SK-N-SH (cell line): ENCODE results near the gene MIGA1. TPM values are rescaled to one million over a fixed set of nuclear protein-coding genes. Genes with fewer than 3 reads are reported as not detected.
A peak's percentile ranks its signal among the peaks of the same experiment; 100 is the strongest.
"Not testable (repeated sequence)": the region's sequence is repeated elsewhere in the genome, so short reads cannot be mapped to it uniquely, and the experiment has no call there.

ENCODE experiments used
- CTCF ChIA-PET: fragments of 300-600, 350-600 bp; formaldehyde crosslinking; extraction: SDS; loops from one replicate; lab custom pipeline; 2021; lab: Yijun Ruan, JAX
- POLR2A ChIA-PET: fragments of 350-600 bp; sonication (Branson Sonifier 250); formaldehyde crosslinking; extraction: SDS; loops from one replicate; lab custom pipeline; 2020; ENCODE audit warnings: antibody characterized with exemption, inconsistent platforms; lab: Yijun Ruan, JAX
- DNase-seq: peaks from one replicate; pipeline ENCODE4 v3.0.0; 2012
- H2AFZ ChIP-seq: fragments of 200-600 bp; sonication (generic); 2 replicates; pipeline ENCODE4 v1.8.1; 2016; ENCODE audit warnings: antibody characterized with exemption, mild to moderate bottlenecking, low read depth
- H3F3A ChIP-seq: fragments of 200-600 bp; sonication (generic); replicated peaks from 2 replicates; pipeline ENCODE3; 2016; ENCODE audit warnings: antibody characterized with exemption, mild to moderate bottlenecking; ENCODE audit not compliant: insufficient read depth
- H3K27ac ChIP-seq, 2 experiments: fragments of 200-500 bp in 1 of 2; fragments of 200-600 bp in 1 of 2; sonication (Bioruptor generic) in 1 of 2; sonication (generic), shearing (Covaris generic) in 1 of 2; 2 replicates each; pipeline versions ENCODE4 v1.5.1 to v1.6.1; 2014 to 2016; ENCODE audit warnings: low read depth in 2 of 2, inconsistent platforms in 1 of 2, low read length in 1 of 2, mild to moderate bottlenecking in 1 of 2, mixed read lengths in 1 of 2
- H3K27me3 ChIP-seq: fragments of 200-600 bp; sonication (generic), shearing (Covaris generic); 2 replicates; pipeline ENCODE4 v1.6.1; 2016; ENCODE audit warnings: mixed run types; ENCODE audit not compliant: insufficient read depth
- H3K36me3 ChIP-seq, 2 experiments: fragments of 200-500 bp in 1 of 2; fragments of 200-600 bp in 1 of 2; sonication (Bioruptor generic) in 1 of 2; sonication (generic) in 1 of 2; replicated peaks in 1 of 2; 2 replicates each; pipeline versions ENCODE3 to v1.5.1; 2014 to 2016; ENCODE audit warnings: low read length in 1 of 2, mild to moderate bottlenecking in 1 of 2; ENCODE audit not compliant: insufficient read depth in 2 of 2, control insufficient read depth in 1 of 2
- H3K4me1 ChIP-seq, 2 experiments: fragments of 200-500 bp in 1 of 2; fragments of 200-600 bp in 1 of 2; sonication (Bioruptor generic) in 1 of 2; sonication (generic), shearing (Covaris generic) in 1 of 2; 2 replicates each; pipeline versions ENCODE4 v1.5.1 to v1.6.1; 2014 to 2016; ENCODE audit warnings: low read depth in 1 of 2, low read length in 1 of 2, mixed run types in 1 of 2; ENCODE audit not compliant: insufficient read depth in 2 of 2, control insufficient read depth in 1 of 2
- H3K4me2 ChIP-seq: fragments of 200-600 bp; sonication (generic), shearing (Covaris generic); 2 replicates; pipeline ENCODE4 v1.6.1; 2017; ENCODE audit warnings: mixed run types
- H3K4me3 ChIP-seq, 2 experiments: fragments of 200-500 bp in 1 of 2; fragments of 200-600 bp in 1 of 2; sonication (Bioruptor generic) in 1 of 2; sonication (generic), shearing (Covaris generic) in 1 of 2; 2 replicates each; pipeline versions ENCODE4 v1.5.1 to v1.8.1; 2014 to 2016; ENCODE audit warnings: low read depth in 2 of 2, inconsistent platforms in 1 of 2, low read length in 1 of 2, mild to moderate bottlenecking in 1 of 2, mixed read lengths in 1 of 2, moderate library complexity in 1 of 2
- H3K79me2 ChIP-seq: fragments of 200-600 bp; sonication (generic); 2 replicates; pipeline ENCODE4 v1.8.1; 2017; ENCODE audit warnings: mild to moderate bottlenecking; ENCODE audit not compliant: insufficient read depth
- H3K9ac ChIP-seq: fragments of 200-600 bp; sonication (generic); 2 replicates; pipeline ENCODE4 v1.6.1; 2017; ENCODE audit warnings: mixed run types
- H3K9me2 ChIP-seq: fragments of 200-600 bp; sonication (generic); 2 replicates; pipeline ENCODE4 v1.6.1; 2017; ENCODE audit warnings: mixed run types
- H3K9me3 ChIP-seq: fragments of 200-600 bp; sonication (generic); 2 replicates; pipeline ENCODE4 v1.6.1; 2017; ENCODE audit warnings: mixed run types, mild to moderate bottlenecking, moderate library complexity
- H4K20me1 ChIP-seq: fragments of 200-600 bp; sonication (generic); 2 replicates; pipeline ENCODE4 v1.6.1; 2017; ENCODE audit warnings: mild to moderate bottlenecking, mixed run types; ENCODE audit not compliant: insufficient read depth
- FOXM1 ChIP-seq: IDR thresholded peaks from 2 replicates; pipeline ENCODE4 v1.4.0; 2012; ENCODE audit warnings: low read depth, mild to moderate bottlenecking
- MEF2A ChIP-seq: IDR thresholded peaks from 2 replicates; pipeline ENCODE4 v1.4.0; 2012; ENCODE audit warnings: low read depth, borderline replicate concordance
- MXI1 ChIP-seq: IDR thresholded peaks from 2 replicates; pipeline ENCODE4 v1.6.1; 2012; ENCODE audit warnings: mild to moderate bottlenecking, low read depth, low read length, improper control_type of control experiment
- POLR2AphosphoS5 ChIP-seq: IDR thresholded peaks from 2 replicates; pipeline ENCODE4 v1.6.1; 2012; ENCODE audit warnings: low read depth, low read length
- RXRA ChIP-seq: IDR thresholded peaks from 2 replicates; pipeline ENCODE4 v1.4.0; 2012; ENCODE audit warnings: low read depth, mild to moderate bottlenecking, borderline replicate concordance
- WGBS: methylation state at CpG from one replicate; pipeline ENCODE4 v1.1.6; 2017; ENCODE audit warnings: low lambda C conversion rate; 5-methylcytosine and 5-hydroxymethylcytosine counted together
- polyA plus RNA-seq, 3 experiments: library from polyadenylated mRNA; depleted of rRNA; stranded (reverse); fragments of >200 nt; gene quantifications; 2 replicates each; pipeline ENCODE4 v1.2.3, GENCODE V29; 2012
- TF ChIP-seq, protein P1 (sequence below): fragments of 200-600 bp; sonication (generic); IDR thresholded peaks from 2 replicates; pipeline ENCODE4 v1.6.1; 2017; ENCODE audit warnings: antibody characterized with exemption, mild to moderate bottlenecking, moderate library complexity
- TF ChIP-seq, protein P2 (sequence below): fragments of 150-350 bp; IDR thresholded peaks from 2 replicates; pipeline ENCODE4 v1.6.1; 2016; ENCODE audit warnings: mild to moderate bottlenecking, low read depth, low read length
- TF ChIP-seq, protein P3 (sequence below): IDR thresholded peaks from 2 replicates; pipeline ENCODE4; 2012
- TF ChIP-seq, protein P4 (sequence below): IDR thresholded peaks from 2 replicates; pipeline ENCODE4 v1.4.0; 2012; ENCODE audit warnings: low read depth, borderline replicate concordance
- TF ChIP-seq, protein P5 (sequence below): IDR thresholded peaks from 2 replicates; pipeline ENCODE4 v1.4.0; 2012; ENCODE audit warnings: low read depth, borderline replicate concordance
- TF ChIP-seq, protein P6 (sequence below): fragments of 150-350 bp; IDR thresholded peaks from 2 replicates; pipeline ENCODE4 v1.6.1; 2017; ENCODE audit warnings: antibody characterized with exemption, low read length, low read depth, borderline replicate concordance

MIGA1 gene
- polyA plus RNA-seq, 1 of the 3 experiments (the other 2 are of a cell fraction) = 2.5 TPM

DNA sequence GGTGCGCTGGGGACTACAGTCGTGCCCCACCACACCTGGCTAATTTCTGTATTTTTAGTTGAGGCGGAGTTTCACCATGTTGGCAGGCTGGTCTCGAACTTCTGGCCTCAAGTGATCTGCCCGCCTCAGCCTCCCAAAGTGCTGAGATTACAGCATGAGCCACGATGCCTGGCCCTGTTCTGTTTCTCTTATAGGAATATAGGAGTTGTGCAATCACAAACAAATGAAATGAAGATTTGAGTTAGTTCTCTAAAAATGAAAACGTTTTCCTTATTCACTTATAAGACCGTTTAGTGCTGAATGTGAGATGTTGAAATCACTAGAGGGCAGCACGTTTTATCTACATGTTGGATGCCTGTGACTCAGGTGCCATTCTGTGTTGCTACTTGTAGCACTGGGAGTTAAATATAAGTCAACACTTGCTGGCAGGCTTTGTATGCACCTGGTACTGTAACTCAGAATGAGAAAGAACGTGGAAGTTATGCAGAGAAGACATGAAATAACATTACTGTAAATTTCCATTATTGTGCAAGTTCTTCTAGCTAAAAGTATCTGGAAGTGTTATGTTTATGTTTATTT lies 45.8 kb downstream of the MIGA1 start (continued):
- TF ChIP-seq POLR2AphosphoS5 = no peak
- TF ChIP-seq, protein P1, sequence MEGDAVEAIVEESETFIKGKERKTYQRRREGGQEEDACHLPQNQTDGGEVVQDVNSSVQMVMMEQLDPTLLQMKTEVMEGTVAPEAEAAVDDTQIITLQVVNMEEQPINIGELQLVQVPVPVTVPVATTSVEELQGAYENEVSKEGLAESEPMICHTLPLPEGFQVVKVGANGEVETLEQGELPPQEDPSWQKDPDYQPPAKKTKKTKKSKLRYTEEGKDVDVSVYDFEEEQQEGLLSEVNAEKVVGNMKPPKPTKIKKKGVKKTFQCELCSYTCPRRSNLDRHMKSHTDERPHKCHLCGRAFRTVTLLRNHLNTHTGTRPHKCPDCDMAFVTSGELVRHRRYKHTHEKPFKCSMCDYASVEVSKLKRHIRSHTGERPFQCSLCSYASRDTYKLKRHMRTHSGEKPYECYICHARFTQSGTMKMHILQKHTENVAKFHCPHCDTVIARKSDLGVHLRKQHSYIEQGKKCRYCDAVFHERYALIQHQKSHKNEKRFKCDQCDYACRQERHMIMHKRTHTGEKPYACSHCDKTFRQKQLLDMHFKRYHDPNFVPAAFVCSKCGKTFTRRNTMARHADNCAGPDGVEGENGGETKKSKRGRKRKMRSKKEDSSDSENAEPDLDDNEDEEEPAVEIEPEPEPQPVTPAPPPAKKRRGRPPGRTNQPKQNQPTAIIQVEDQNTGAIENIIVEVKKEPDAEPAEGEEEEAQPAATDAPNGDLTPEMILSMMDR = peak; percentile 41
- no peak for TF ChIP-seq FOXM1
- TF ChIP-seq, protein P2, sequence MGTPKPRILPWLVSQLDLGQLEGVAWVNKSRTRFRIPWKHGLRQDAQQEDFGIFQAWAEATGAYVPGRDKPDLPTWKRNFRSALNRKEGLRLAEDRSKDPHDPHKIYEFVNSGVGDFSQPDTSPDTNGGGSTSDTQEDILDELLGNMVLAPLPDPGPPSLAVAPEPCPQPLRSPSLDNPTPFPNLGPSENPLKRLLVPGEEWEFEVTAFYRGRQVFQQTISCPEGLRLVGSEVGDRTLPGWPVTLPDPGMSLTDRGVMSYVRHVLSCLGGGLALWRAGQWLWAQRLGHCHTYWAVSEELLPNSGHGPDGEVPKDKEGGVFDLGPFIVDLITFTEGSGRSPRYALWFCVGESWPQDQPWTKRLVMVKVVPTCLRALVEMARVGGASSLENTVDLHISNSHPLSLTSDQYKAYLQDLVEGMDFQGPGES = no peak

DNA sequence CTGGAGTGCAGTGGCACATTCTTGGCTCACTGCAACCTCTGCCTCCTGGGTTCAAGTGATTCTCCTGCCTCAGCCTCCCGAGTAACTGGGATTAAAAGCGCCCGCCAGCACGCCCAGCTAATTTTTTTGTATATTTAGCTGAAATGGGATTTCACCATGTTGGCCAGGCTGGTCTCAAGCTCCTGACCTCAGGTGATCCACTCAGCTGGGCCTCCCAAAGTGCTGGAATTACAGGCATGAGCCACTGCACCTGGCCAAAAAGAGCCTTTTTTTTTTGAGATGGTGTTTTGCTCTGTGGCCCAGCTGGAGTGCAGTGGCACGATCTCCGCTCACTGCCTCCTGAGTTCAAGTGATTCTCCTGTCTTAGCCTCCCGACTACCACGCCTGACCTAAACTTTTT lies 47.4 kb downstream of the MIGA1 start:
- H3K9me3 ChIP-seq, H3K27me3 ChIP-seq, H3K4me2 ChIP-seq, POLR2A ChIA-PET, H3K9me2 ChIP-seq, H3K4me3 ChIP-seq, CTCF ChIA-PET, H3K9ac ChIP-seq, DNase-seq, H4K20me1 ChIP-seq, H2AFZ ChIP-seq, H3K27ac ChIP-seq: not testable (repeated sequence)
- Histone ChIP-seq H3K4me1 (peaks cover 0 to 33% of the 10 kb centered on the region in 2 experiments; a peak in 3 of 4 replicates), H3K36me3 (peaks cover 13 to 46% of the 10 kb centered on the region in 2 experiments), H3K79me2 (peaks cover 11% of the 10 kb centered on the region; the same call in 1 of the 2 replicates), H3F3A (peaks cover 49% of the 10 kb centered on the region)
- WGBS = over 99% methylated on average over 8 of the region's 8 CpGs

DNA sequence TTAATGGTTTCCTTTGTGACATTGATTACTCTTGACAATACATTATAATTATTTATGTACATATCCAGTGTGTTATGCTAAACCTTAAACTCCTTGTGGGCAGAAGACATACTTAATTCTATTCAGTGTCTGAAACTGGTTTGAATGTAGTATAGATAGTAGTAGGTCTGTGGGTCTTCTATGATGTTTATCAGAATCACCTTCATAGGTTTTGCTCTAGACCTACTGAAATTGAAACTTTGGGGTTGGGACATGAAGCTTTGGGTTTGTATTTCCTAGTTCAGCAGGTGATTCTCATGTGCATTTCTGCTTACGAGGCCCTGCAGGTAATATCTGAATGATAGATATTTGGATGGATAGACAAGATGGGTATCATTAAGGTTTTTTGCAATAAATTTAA lies 48.6 kb downstream of the MIGA1 start:
- H2AFZ ChIP-seq = no peak overlapping the region
- no peak overlapping the region for H3K27ac ChIP-seq
- CTCF ChIA-PET = interaction anchor here (0.6 to 1.5 kb wide), 4 partner anchors 11 to 119 kb away, joined by 3 read pairs; no protein-coding TSS in a partner anchor
- H3K36me3 ChIP-seq = peaks cover 12 to 35% of the 10 kb centered on the region in 2 experiments
- no peak overlapping the region for H3K4me3 ChIP-seq
- DNase-seq = no peak
- H3K4me1 ChIP-seq = peaks cover 4 to 39% of the 10 kb centered on the region in 2 experiments; a peak in 3 of 4 replicates
- POLR2A ChIA-PET = no interaction called here
- 100% methylated on average over 1 of the region's 1 CpG for WGBS
- peaks cover 7% of the 10 kb centered on the region; the same call in 1 of the 2 replicates for H3K79me2 ChIP-seq
- H3K27me3 ChIP-seq = no peaks in the 10 kb centered on the region
- no peaks in the 10 kb centered on the region for H3K9me2 ChIP-seq
- H4K20me1 ChIP-seq = peaks cover 5% of the 10 kb centered on the region; the same call in 1 of the 2 replicates
- H3K9ac ChIP-seq = no peak overlapping the region
- peaks cover 57% of the 10 kb centered on the region for H3F3A ChIP-seq
- no peak overlapping the region for H3K4me2 ChIP-seq
- no peaks in the 10 kb centered on the region for H3K9me3 ChIP-seq
- TF ChIP-seq, protein P3, sequence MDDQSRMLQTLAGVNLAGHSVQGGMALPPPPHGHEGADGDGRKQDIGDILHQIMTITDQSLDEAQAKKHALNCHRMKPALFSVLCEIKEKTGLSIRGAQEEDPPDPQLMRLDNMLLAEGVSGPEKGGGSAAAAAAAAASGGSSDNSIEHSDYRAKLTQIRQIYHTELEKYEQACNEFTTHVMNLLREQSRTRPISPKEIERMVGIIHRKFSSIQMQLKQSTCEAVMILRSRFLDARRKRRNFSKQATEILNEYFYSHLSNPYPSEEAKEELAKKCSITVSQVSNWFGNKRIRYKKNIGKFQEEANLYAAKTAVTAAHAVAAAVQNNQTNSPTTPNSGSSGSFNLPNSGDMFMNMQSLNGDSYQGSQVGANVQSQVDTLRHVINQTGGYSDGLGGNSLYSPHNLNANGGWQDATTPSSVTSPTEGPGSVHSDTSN = no peak
- TF ChIP-seq FOXM1 (no peak), RXRA (no peak), MXI1 (no peak), MEF2A (no peak)
- TF ChIP-seq, protein P4, sequence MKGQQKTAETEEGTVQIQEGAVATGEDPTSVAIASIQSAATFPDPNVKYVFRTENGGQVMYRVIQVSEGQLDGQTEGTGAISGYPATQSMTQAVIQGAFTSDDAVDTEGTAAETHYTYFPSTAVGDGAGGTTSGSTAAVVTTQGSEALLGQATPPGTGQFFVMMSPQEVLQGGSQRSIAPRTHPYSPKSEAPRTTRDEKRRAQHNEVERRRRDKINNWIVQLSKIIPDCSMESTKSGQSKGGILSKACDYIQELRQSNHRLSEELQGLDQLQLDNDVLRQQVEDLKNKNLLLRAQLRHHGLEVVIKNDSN = no peak
- TF ChIP-seq, protein P5, sequence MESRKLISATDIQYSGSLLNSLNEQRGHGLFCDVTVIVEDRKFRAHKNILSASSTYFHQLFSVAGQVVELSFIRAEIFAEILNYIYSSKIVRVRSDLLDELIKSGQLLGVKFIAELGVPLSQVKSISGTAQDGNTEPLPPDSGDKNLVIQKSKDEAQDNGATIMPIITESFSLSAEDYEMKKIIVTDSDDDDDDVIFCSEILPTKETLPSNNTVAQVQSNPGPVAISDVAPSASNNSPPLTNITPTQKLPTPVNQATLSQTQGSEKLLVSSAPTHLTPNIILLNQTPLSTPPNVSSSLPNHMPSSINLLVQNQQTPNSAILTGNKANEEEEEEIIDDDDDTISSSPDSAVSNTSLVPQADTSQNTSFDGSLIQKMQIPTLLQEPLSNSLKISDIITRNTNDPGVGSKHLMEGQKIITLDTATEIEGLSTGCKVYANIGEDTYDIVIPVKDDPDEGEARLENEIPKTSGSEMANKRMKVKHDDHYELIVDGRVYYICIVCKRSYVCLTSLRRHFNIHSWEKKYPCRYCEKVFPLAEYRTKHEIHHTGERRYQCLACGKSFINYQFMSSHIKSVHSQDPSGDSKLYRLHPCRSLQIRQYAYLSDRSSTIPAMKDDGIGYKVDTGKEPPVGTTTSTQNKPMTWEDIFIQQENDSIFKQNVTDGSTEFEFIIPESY = no peak
- TF ChIP-seq, protein P6, sequence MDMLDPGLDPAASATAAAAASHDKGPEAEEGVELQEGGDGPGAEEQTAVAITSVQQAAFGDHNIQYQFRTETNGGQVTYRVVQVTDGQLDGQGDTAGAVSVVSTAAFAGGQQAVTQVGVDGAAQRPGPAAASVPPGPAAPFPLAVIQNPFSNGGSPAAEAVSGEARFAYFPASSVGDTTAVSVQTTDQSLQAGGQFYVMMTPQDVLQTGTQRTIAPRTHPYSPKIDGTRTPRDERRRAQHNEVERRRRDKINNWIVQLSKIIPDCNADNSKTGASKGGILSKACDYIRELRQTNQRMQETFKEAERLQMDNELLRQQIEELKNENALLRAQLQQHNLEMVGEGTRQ = no peak
